Omental fat pad (tissue), 4 donors: ENCODE data around the gene ST8SIA4. TPM values are rescaled to one million over a fixed set of nuclear protein-coding genes. Genes with fewer than 3 reads are reported as not detected.

ENCODE experiments used
- ATAC-seq: fragments of 150-250 bp; one replicate; pipeline ENCODE4 v1.9.1; 2016; ENCODE audit warnings: mild to moderate bottlenecking, moderate library complexity; ENCODE audit not compliant: low FRiP score
- DNase-seq: peaks from one replicate; pipeline ENCODE4 v3.0.0-alpha.2; 2019; ENCODE audit warnings: low spot score
- total RNA-seq, 4 donors: library from RNA; depleted of rRNA; stranded (reverse); fragments of >200 nt; gene quantifications; one replicate each; pipeline ENCODE4 v1.1.0, GENCODE V29; 2016
- TF ChIP-seq, protein P1 (sequence below), 3 donors: fragments of 450-650 bp; IDR thresholded peaks; one replicate each; pipeline ENCODE4 v1.5.1; 2016 to 2017; ENCODE audit warnings: antibody characterized with exemption in 3 of 3, mild to moderate bottlenecking in 3 of 3, moderate library complexity in 2 of 3

Gene ST8SIA4
- total RNA-seq, 4 donors from 2014 or later: 4.2 to 23.5 (median 9.4) TPM

DNA sequence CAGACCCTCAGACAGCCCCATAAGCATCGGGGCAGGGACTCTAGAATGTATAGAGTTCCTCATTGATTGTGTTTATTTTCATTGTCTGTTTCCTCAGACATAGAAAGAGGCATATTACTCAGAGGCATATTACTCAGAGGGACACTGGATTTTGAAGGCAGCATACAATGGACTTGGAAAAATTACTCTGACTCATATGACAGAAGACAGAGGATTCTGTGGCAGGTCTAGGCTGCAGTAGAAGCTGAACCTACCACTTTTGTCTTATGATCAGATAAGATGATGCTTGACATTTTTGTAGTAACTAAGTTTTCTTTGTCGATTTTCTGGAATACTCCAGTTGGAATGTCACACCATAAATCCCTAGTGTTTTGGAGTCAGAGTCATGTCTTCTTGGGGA is 105.2 kb downstream of the ST8SIA4 start:
- ATAC-seq: no peak
- no peak for DNase-seq
- TF ChIP-seq, protein P1, sequence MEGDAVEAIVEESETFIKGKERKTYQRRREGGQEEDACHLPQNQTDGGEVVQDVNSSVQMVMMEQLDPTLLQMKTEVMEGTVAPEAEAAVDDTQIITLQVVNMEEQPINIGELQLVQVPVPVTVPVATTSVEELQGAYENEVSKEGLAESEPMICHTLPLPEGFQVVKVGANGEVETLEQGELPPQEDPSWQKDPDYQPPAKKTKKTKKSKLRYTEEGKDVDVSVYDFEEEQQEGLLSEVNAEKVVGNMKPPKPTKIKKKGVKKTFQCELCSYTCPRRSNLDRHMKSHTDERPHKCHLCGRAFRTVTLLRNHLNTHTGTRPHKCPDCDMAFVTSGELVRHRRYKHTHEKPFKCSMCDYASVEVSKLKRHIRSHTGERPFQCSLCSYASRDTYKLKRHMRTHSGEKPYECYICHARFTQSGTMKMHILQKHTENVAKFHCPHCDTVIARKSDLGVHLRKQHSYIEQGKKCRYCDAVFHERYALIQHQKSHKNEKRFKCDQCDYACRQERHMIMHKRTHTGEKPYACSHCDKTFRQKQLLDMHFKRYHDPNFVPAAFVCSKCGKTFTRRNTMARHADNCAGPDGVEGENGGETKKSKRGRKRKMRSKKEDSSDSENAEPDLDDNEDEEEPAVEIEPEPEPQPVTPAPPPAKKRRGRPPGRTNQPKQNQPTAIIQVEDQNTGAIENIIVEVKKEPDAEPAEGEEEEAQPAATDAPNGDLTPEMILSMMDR (IDR thresholded peaks at IDR 0.05): no peak

DNA sequence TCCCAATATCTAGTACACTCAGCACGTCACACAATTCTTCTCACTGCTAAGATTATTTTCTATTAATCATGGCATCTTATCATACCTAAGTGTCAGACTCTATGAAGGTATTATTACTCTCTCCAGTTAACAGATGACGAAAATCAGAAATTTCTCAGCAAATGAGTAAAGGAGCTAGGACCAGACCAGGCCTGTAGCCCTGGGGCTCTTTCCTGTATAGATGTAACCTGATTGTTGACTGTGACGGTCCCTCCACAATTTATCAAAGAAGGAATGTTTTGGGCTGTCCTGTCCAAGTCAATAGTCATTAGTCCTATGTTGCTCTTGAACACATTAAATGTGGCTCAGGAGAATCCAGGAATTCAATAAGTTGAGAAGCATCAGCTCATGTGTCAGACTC is 106.2 kb downstream of the ST8SIA4 start:
- DNase-seq: no peak

DNA sequence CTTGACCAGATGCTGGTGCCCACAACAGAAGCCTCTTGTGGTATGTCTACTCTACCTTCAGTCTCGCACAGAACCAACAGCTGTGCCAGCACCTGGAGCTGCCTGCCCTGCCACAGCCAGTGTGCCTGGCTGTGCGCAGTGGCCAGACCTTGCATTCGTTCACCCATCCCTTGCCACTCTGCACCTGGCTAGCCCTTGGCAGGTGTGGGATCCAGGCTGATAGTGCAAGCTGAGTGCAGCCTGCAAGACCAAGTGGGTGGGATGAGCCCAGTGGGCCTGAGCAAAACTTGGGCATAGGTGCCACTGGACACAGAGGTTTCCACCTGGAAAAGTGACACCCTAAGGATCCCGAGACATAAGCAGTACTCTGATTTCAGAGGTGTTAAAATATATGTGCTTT is 108.2 kb downstream of the ST8SIA4 start:
- DNase-seq: no peak
- ATAC-seq: no peak
- TF ChIP-seq, protein P1 (IDR thresholded peaks at IDR 0.05): no peak

More for the DNA sequence above, 106.2 kb downstream of the ST8SIA4 start:
- TF ChIP-seq, protein P1 (IDR thresholded peaks at IDR 0.05): no peak
- no peak for ATAC-seq

DNA sequence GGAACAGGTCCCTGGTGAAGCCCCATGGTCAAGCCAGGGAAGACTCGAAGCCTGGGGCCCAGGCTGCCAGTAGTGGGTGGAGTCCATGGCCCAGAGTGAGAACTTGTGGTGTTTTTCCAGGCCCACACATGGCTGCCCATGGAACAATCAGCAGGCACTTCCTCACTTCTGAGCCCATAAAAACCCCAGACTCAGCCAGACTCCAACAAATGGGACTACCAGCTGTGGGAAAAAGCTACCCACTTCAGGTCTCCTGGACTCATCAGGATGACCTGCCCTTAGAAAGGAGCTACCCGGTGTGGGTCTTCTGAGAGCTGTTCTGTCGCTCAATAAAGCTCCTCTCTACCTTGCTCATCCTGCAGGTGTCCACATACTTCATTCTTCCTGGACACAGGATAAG is 108.9 kb downstream of the ST8SIA4 start:
- ATAC-seq: no peak
- DNase-seq: no peak
- TF ChIP-seq, protein P1 (IDR thresholded peaks at IDR 0.05): no peak

DNA sequence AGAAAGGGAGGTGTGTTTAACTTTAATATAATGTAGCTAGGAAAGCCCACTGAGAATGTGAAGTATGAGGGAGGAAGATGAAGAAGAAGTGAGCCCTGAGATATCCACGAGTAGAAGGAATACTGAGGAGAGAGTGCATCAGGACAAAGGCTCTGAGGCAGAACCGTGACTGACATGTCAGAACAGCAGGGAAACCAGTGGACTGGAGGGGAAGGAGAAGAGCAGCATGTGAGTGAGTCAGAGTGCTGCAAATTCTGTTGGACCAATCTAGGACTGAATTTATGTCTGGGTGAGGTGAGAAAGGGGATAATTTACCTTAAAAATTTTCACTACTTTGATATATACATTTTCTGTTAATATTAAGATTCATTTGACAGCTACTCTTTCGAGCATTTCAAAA is 110.3 kb downstream of the ST8SIA4 start:
- TF ChIP-seq, protein P1 (IDR thresholded peaks at IDR 0.05): no peak
- DNase-seq: no peak
- ATAC-seq: no peak

DNA sequence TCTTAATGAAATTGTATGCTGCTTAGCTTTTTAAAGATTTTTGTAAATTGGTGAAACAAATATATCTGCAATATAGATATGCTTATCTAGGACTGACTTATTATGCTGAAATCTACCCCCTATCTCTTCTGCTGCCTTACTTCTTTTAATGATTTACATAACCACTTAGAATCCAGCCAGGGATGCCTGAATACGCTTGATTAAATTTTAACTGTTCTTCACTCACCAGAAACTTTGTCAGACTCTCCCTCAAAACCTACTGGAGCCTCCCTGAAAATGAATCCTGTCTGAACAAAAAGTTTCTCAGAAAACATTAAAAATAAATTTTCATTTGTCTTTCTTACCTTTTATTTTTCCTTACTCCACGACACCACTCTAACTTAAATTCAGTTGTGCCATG is 111.7 kb downstream of the ST8SIA4 start:
- TF ChIP-seq, protein P1 (IDR thresholded peaks at IDR 0.05): no peak
- no peak for DNase-seq
- ATAC-seq: no peak

DNA sequence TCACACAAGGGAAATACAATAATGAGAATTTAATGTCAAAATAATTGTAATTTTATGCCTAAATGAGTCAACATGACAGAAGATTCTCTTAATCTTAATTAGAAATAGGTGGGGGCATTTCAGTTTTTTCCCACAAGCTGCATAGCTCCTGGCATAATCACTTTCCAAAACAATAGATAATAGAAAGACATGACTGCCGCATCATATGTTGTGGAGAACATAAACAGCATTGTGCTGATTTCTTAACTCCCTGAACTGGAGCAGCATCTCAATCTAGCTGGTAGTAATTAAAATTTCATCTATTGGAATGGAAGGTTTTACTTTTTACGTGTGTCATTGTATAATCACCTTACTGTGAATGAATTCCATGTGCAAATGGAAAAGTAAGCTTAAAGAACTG is 112.1 kb downstream of the ST8SIA4 start:
- TF ChIP-seq, protein P1 (IDR thresholded peaks at IDR 0.05): no peak
- ATAC-seq (no peak), DNase-seq (no peak)
